OCI-LY7 (cell line): ENCODE measurements around the gene PRR33. TPM values are rescaled to one million over a fixed set of nuclear protein-coding genes. Genes with fewer than 3 reads are reported as not detected.

Experiments used
- BruUV-seq: library from RNA; stranded (reverse); fragments of 400-500 nt; replicated peaks from 2 replicates; lab custom pipeline; 2021; lab: Mats Ljungman, UMichigan
- CTCF ChIA-PET: fragments of 300-600 bp; sonication (Branson Sonifier 250); formaldehyde crosslinking; loops from one replicate; lab custom pipeline; 2022; ENCODE audit warnings: antibody characterized with exemption; ENCODE audit not compliant: unreplicated experiment; lab: Charles Lee
- POLR2A ChIA-PET: fragments of 300-600 bp; sonication (Branson Sonifier 250); formaldehyde crosslinking; loops from one replicate; lab custom pipeline; 2022; ENCODE audit warnings: antibody characterized with exemption; lab: Charles Lee
- DNase-seq: peaks from one replicate; pipeline ENCODE4 v3.0.0-alpha.2; 2015; ENCODE audit warnings: low spot score
- H2AFZ ChIP-seq: fragments of 200-600 bp; sonication (generic), shearing (Covaris generic); 2 replicates; pipeline ENCODE4 v1.6.1; 2014; ENCODE audit warnings: mild to moderate bottlenecking, antibody characterized with exemption, low read length, moderate library complexity
- H3K27ac ChIP-seq: fragments of 200-600 bp; sonication (generic); 2 replicates; pipeline ENCODE4 v1.5.1; 2014; ENCODE audit warnings: mixed run types, low read depth, mild to moderate bottlenecking, moderate library complexity, low read length, inconsistent platforms; ENCODE audit not compliant: poor library complexity, severe bottlenecking
- H3K36me3 ChIP-seq: fragments of 200-600 bp; sonication (generic); 2 replicates; pipeline ENCODE4 v1.6.1; 2014; ENCODE audit warnings: mild to moderate bottlenecking, antibody characterized with exemption, low read length, moderate library complexity, mixed read lengths; ENCODE audit not compliant: insufficient read depth
- H3K4me1 ChIP-seq: fragments of 200-600 bp; sonication (generic); 2 replicates; pipeline ENCODE4 v1.5.1; 2014; ENCODE audit warnings: mild to moderate bottlenecking, low read length; ENCODE audit not compliant: insufficient read depth, poor library complexity, severe bottlenecking
- H3K4me2 ChIP-seq: fragments of 200-600 bp; sonication (generic); 2 replicates; pipeline ENCODE4 v1.6.1; 2014; ENCODE audit warnings: mild to moderate bottlenecking, low read length
- H3K4me3 ChIP-seq: fragments of 200-600 bp; sonication (generic); 2 replicates; pipeline ENCODE4 v1.5.1; 2014; ENCODE audit warnings: mild to moderate bottlenecking, low read depth, low read length; ENCODE audit not compliant: poor library complexity, severe bottlenecking
- H3K79me2 ChIP-seq: fragments of 200-600 bp; sonication (generic); 2 replicates; pipeline ENCODE4 v1.6.1; 2016; ENCODE audit warnings: low read depth, mild to moderate bottlenecking, low read length, moderate library complexity, mixed read lengths; ENCODE audit not compliant: insufficient read depth
- H3K9me2 ChIP-seq: fragments of 200-600 bp; sonication (generic); 2 replicates; pipeline ENCODE4 v1.6.1; 2016; ENCODE audit warnings: mild to moderate bottlenecking, low read length, mixed read lengths; ENCODE audit not compliant: insufficient read depth
- H3K9me3 ChIP-seq: fragments of 200-600 bp; sonication (generic); 2 replicates; pipeline ENCODE4 v1.6.1; 2014; ENCODE audit warnings: mild to moderate bottlenecking, mixed run types, low read length, mixed read lengths
- H4K20me1 ChIP-seq: fragments of 200-600 bp; sonication (generic); 2 replicates; pipeline ENCODE4 v1.6.1; 2014; ENCODE audit warnings: mild to moderate bottlenecking, antibody characterized with exemption, low read length, moderate library complexity, mixed read lengths; ENCODE audit not compliant: insufficient read depth
- CTCF ChIP-seq: fragments of 200-600 bp; sonication (generic); conservative IDR thresholded peaks from 2 replicates; pipeline ENCODE4 v1.5.1; 2014; ENCODE audit warnings: mild to moderate bottlenecking, antibody characterized with exemption, low read length, moderate library complexity, mixed read lengths
- EZH2phosphoT487 ChIP-seq: fragments of 200-600 bp; sonication (generic); IDR thresholded peaks from 2 replicates; pipeline ENCODE4 v1.6.1; 2018; ENCODE audit warnings: low read depth, borderline replicate concordance, mild to moderate bottlenecking, mixed run types, antibody characterized with exemption, low read length, moderate library complexity, mixed read lengths
- intact Hi-C: fragments of 100-400 bp; cut with micrococcal nuclease; formaldehyde crosslinking; loops from one replicate; pipeline ENCODE4 v1.10.0; 2022; ENCODE audit not compliant: unreplicated experiment
- total RNA-seq, 2 experiments: library from RNA; depleted of rRNA in 1 of 2; stranded (reverse); fragments of >200 nt in 1 of 2; shearing (Covaris generic) in 1 of 2; gene quantifications; 2 replicates each; pipeline ENCODE4 v1.2.3, GENCODE V29; 2014 to 2022

PRR33 gene
- total RNA-seq, 2 experiments from 2014 or later: not detected

DNA sequence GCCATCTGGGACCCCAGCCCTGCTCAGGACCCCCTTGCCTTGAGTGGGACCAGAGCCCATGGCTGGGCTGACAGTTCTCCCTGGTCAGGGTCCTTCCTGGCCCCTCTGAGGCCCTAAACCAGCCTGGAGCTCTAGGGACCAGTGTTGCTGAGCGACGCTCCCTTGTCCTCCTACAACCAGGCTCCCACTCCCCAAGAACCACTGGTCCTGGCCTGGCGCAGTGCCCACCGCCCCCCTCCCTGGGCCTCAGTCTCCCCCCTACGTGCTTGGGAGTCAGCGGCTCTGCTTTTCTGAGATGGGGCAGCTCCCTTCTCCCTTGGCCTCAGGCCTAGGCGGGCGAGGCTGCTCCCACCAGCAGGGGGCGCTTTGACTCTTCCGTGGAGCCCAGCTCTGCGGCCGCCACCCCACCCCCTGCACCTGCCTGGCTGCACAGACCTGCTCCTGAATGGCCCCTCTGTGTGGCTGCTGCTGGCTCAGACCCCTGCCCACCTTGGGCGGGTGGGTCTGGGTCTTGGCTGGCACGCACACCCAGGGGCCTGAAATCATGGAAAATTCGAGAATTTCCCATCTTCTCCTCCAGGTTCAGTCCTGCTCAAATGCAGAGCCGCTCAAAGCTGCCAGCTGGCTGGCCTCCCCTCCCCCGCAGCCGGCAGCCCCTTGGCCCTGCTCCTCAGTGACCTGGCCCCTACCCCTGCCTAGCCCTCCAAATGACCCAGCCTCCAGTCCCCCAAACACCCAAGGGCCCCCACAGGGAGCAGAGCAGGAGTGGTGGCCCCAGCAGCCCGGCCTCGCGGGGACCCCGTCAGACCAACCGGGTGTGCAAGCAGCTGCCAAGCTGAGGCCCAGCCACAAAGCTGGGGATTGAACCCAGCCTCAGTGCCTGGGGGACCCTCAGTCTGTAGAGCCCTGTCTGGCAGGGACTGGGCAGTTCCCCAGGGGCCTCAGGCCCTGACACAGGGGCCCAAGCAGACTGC, 9.1 kb downstream of the PRR33 start:
- CTCF ChIA-PET: interaction anchor here (0.5 to 1.9 kb wide), 5 partner anchors 16 to 76 kb away, joined by 3 to 5 read pairs (median 3); no protein-coding TSS in a partner anchor
- peak; percentile 80 for DNase-seq
- BruUV-seq: no TSS peak
- peak overlapping the region; percentile 48 for H3K27ac ChIP-seq
- H3K9me3 ChIP-seq: no peaks in the 10 kb centered on the region
- intact Hi-C loops: loop anchor here (1.0 to 5.0 kb wide), 3 partner anchors 28 to 45 kb away; partner anchors contain the start of gene TNNT3
- H3K79me2 ChIP-seq: no peaks in the 10 kb centered on the region
- H4K20me1 ChIP-seq: no peaks in the 10 kb centered on the region
- H3K4me1 ChIP-seq: peaks cover 21% of the 10 kb centered on the region
- H3K4me3 ChIP-seq: no peak overlapping the region
- TF ChIP-seq EZH2phosphoT487 (no peak), CTCF (peak; percentile 91)
- no peaks in the 10 kb centered on the region for H3K9me2 ChIP-seq
- H3K4me2 ChIP-seq: peak overlapping the region; percentile 42
- POLR2A ChIA-PET: interaction anchor here (0.9 kb wide), 1 partner anchor 34 kb away, joined by 3 read pairs; no protein-coding TSS in a partner anchor
- peaks cover 37% of the 10 kb centered on the region for H3K36me3 ChIP-seq
- no peak overlapping the region for H2AFZ ChIP-seq

DNA sequence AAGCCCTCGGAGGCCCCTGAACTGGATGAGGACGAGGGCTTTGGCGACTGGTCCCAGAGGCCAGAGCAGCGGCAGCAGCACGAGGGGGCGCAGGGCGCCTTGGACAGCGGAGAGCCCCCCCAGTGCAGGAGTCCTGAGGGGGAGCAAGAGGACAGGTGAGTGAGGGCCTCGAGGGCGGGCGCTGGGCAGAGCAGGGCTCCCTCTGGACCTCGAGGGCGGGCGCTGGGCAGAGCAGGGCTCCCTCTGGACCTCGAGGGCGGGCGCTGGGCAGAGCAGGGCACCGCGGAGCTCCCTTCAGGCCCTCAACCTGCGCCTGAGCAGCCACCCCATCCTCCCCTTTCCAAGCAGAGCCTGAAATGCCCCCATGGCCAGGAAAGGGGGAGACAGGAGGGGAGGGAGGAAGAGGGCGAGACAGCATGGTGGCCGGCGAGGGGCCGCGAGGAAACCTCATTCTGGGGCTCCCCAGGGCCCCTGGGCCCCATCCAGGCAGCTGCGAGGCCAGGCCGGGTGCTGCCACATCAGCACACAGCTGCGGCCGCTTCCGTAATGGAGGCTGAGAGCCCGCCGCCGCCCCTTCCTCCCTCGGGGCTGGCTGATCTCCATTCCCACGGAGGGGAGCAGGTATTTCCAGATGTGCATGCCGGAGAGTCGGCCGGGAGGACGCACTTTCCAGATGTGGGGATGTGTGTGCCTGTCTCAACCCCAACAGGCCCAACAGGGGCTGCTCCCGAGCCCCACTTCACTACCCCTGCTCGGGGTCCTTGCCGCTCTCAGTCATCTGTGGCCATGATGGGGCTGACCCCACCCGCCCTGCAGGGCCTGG, 10.0 kb downstream of the PRR33 start:
- no peaks in the 10 kb centered on the region for H3K9me2 ChIP-seq
- peaks cover 37% of the 10 kb centered on the region for H3K36me3 ChIP-seq
- CTCF ChIA-PET: interaction anchor here (0.5 to 1.9 kb wide), 5 partner anchors 17 to 75 kb away, joined by 3 to 5 read pairs (median 3); no protein-coding TSS in a partner anchor
- TF ChIP-seq EZH2phosphoT487 (no peak), CTCF (no peak)
- peak overlapping the region; percentile 48 for H3K27ac ChIP-seq
- peak; percentile 73 for DNase-seq
- H2AFZ ChIP-seq: no peak overlapping the region
- H4K20me1 ChIP-seq: no peaks in the 10 kb centered on the region
- BruUV-seq: no TSS peak
- peak overlapping the region; percentile 42 for H3K4me2 ChIP-seq
- peaks cover 21% of the 10 kb centered on the region for H3K4me1 ChIP-seq
- no peak overlapping the region for H3K4me3 ChIP-seq
- no peaks in the 10 kb centered on the region for H3K79me2 ChIP-seq
- POLR2A ChIA-PET: no interaction called here
- H3K9me3 ChIP-seq: no peaks in the 10 kb centered on the region
- intact Hi-C loops: loop anchor here (1.0 to 5.0 kb wide), 3 partner anchors 27 to 44 kb away; partner anchors contain the start of gene TNNT3
